Activated naive CD4-positive, alpha-beta T cell treated with anti-CD3 and anti-CD28 coated beads, Interleukin-2, amount 10 ng/mL, durations not matched to agents 5 hours and 36 hours (primary cell): ENCODE measurements around the gene MAT2A. TPM values are rescaled to one million over a fixed set of nuclear protein-coding genes. Genes with fewer than 3 reads are reported as not detected.

ENCODE experiments used
- total RNA-seq, 2 experiments: library from RNA; stranded (reverse); gene quantifications; one replicate each; pipeline ENCODE4 v1.2.3, GENCODE V29; 2021

The MAT2A gene
- 100 to 1,000 TPM; 221 to 243 TPM for total RNA-seq

GRCh38 chr2:85538507-85539360 lies at the start of gene MAT2A:
MAT2A (plus strand) TSS chr2:85539168; CDS start chr2:85539288, 120 bp downstream.

GRCh38 chr2:85561280-85562212 lies 22.6 kb downstream of the MAT2A start, which contains the start of gene GGCX:
GGCX (minus strand) TSS chr2:85561493; CDS start chr2:85561428, 65 bp downstream.

GRCh38 chr2:85577386-85578242 lies 38.6 kb downstream of the MAT2A start, which contains the start of gene VAMP8:
VAMP8 (plus strand) TSS chr2:85577586; CDS start chr2:85577647, 61 bp downstream.

GRCh38 chr2:85584354-85584856 lies 45.4 kb downstream of the MAT2A start, which contains the start of gene VAMP5:
VAMP5 (plus strand) TSS chr2:85584431; CDS start chr2:85584491, 60 bp downstream.

Other genes starting within 250 kb of the MAT2A start
- 100 to 1,000 TPM; 122 to 124 TPM for gene TGOLN2, start 211.2 kb upstream of the MAT2A start, total RNA-seq
- 10 to 100 TPM; 23.6 to 24.4 TPM for gene RETSAT, start 184.6 kb upstream of the MAT2A start, total RNA-seq
- 10 to 100 TPM; 20.2 to 22.2 TPM for gene ELMOD3, start 184.4 kb upstream of the MAT2A start, total RNA-seq
- 100 to 1,000 TPM; 180 to 192 TPM for gene CAPG, start 128.8 kb upstream of the MAT2A start, total RNA-seq
- under 1 TPM; 0.18 to 0.43 TPM for gene SH2D6, start 120.5 kb upstream of the MAT2A start, total RNA-seq
- gene GGCX, start 22.3 kb downstream of the MAT2A start, total RNA-seq, result 10 to 100 TPM; 18.1 to 18.4 TPM
- gene VAMP8, start 38.4 kb downstream of the MAT2A start, total RNA-seq, result 100 to 1,000 TPM; 123 to 125 TPM
- gene VAMP5, start 45.3 kb downstream of the MAT2A start, total RNA-seq, result 10 to 100 TPM; 85.3 to 93.9 TPM
- 10 to 100 TPM; 80.7 to 83.6 TPM for gene RNF181, start 56.6 kb downstream of the MAT2A start, total RNA-seq
- gene TMEM150A, start 63.5 kb downstream of the MAT2A start, total RNA-seq, result 1 to 10 TPM; 4.0 to 6.3 TPM
- gene C2orf68, start 72.9 kb downstream of the MAT2A start, total RNA-seq, result 10 to 100 TPM; 50.9 to 52.5 TPM
- 10 to 100 TPM; 63.9 to 65.3 TPM for gene USP39, start 77.0 kb downstream of the MAT2A start, total RNA-seq
- gene SFTPB, start 129.0 kb downstream of the MAT2A start, total RNA-seq, result not detected
- gene GNLY, start 155.2 kb downstream of the MAT2A start, total RNA-seq, result 10 to 100 TPM; 26.3 to 26.4 TPM
- gene ATOH8, start 214.8 kb downstream of the MAT2A start, total RNA-seq, result under 1 TPM in 1 of 2 experiments, not detected in 1; 0.10 TPM